K562 (cell line): ENCODE results near the gene CHST2. TPM values are rescaled to one million over a fixed set of nuclear protein-coding genes. Genes with fewer than 3 reads are reported as not detected.

Experiments used
- ATF1 ChIP-seq, 2 experiments: fragments of 450-650 bp in 1 of 2; IDR thresholded peaks; 2 replicates each; pipeline ENCODE4 v1.6.1; 2016; ENCODE audit warnings: missing compliant biosample characterization in 1 of 2, missing genetic modification characterization in 1 of 2
- CHCHD3 ChIP-seq: fragments of 250-450 bp; sonication (Bioruptor Pico); IDR thresholded peaks from 2 replicates; pipeline ENCODE4 v2.1.2; 2022; ENCODE audit warnings: mild to moderate bottlenecking
- EP400 ChIP-seq: fragments of 450-650 bp; IDR thresholded peaks from 2 replicates; pipeline ENCODE4 v1.6.1; 2017; ENCODE audit warnings: antibody characterized with exemption, mild to moderate bottlenecking, moderate library complexity
- KDM4B ChIP-seq, 2 experiments: fragments of 450-650 bp in 1 of 2; sonication (generic) in 1 of 2; IDR thresholded peaks; 2 replicates each; pipeline ENCODE4 v1.6.1; 2016 to 2017; ENCODE audit warnings: borderline replicate concordance in 2 of 2, antibody characterized with exemption in 1 of 2, low read depth in 1 of 2, mild to moderate bottlenecking in 1 of 2
- PHB2 ChIP-seq: fragments of 450-650 bp; IDR thresholded peaks from 2 replicates; pipeline ENCODE4 v1.6.1; 2017; ENCODE audit warnings: low read depth
- PTTG1 ChIP-seq: fragments of 450-650 bp; IDR thresholded peaks from 2 replicates; pipeline ENCODE4 v1.6.1; 2016; ENCODE audit warnings: low read depth, mild to moderate bottlenecking, missing genetic modification characterization, missing compliant biosample characterization
- ZNF79 ChIP-seq: fragments of 250-450 bp; sonication (Bioruptor Pico); IDR thresholded peaks from 2 replicates; pipeline ENCODE4 v1.4.0; 2020; ENCODE audit warnings: low read depth, mild to moderate bottlenecking, moderate library complexity
- polyA plus RNA-seq, 8 experiments: library from polyadenylated mRNA; depleted of rRNA in 4 of 8; stranded (reverse) in 5 of 8; unstranded in 3 of 8; fragments of >200 nt; fragmentation: Nextera tagmentation in 2 of 8; fragmentation: Illumina TruSeq in 1 of 8; extraction: Ambion mirVana in 2 of 8; extraction: Trizol in 1 of 8; gene quantifications; 2 replicates each; pipeline versions ENCODE4 v1.2.1 to v1.2.3, GENCODE V29; 2011 to 2014; ENCODE audit warnings: inconsistent platforms in 1 of 8, missing spikeins in 1 of 8
- total RNA-seq, 7 experiments: library from RNA; depleted of rRNA in 6 of 7; stranded (reverse); fragments of >200 nt in 6 of 7; fragmentation: Illumina TruSeq in 2 of 7; extraction: Trizol in 2 of 7; gene quantifications; 2 replicates each; pipeline versions ENCODE4 v1.2.1 to v1.2.3, GENCODE V29; 2011 to 2021; ENCODE audit warnings: low replicate concordance in 1 of 7
- TF ChIP-seq, protein P1 (sequence below): fragments of 450-650 bp; IDR thresholded peaks from 2 replicates; pipeline ENCODE4 v1.6.1; 2016; ENCODE audit warnings: mild to moderate bottlenecking, moderate library complexity

CHST2 gene
- total and polyA plus RNA-seq, 9 of the 15 experiments (the other 6 are each of a cell fraction or from before 2014, with no cell fraction given) = 3.4 to 60.3 (median 13.9) TPM

DNA sequence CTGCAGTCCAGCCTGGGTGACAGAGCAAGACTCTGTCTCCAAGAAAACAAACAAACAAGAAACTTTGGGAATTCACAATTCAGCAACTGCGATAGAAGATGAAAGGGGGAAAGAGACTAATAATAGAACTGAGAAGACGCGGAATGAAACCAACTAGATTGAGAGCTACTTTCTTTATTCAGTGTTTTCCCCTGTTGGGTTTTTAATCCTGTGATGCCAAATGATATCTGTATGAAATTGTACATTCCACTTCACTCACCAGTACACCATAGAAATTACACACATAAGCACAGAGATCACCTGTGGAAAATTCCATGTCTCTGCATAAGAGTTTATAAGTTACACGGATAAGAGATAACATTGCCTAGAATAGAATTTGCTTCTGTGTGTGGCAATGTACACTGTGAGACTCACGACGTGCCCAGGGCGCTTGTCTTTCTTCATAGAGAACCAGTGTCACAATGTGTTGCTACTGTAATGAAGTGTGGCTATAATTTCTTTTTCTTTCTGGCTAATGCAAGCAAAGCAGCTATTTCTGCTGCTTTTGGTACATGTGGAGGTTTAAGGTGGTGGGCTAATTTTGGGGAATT is 17.7 kb upstream of the CHST2 start (continued):
- TF ChIP-seq KDM4B (IDR thresholded peaks at IDR 0.05; ENCODE audit: borderline replicate concordance in 2 of 2, low read depth in 1 of 2) (no peak), ZNF79 (CRISPR knock-in tag) (no peak), PTTG1 (no peak), ATF1 (CRISPR knock-in tag; IDR thresholded peaks at IDR 0.05) (no peak), ATF1 (tag; IDR thresholded peaks at IDR 0.05) (no peak), EP400 (no peak), CHCHD3 (CRISPR knock-in tag) (no peak), PHB2 (no peak)
- TF ChIP-seq, protein P1, sequence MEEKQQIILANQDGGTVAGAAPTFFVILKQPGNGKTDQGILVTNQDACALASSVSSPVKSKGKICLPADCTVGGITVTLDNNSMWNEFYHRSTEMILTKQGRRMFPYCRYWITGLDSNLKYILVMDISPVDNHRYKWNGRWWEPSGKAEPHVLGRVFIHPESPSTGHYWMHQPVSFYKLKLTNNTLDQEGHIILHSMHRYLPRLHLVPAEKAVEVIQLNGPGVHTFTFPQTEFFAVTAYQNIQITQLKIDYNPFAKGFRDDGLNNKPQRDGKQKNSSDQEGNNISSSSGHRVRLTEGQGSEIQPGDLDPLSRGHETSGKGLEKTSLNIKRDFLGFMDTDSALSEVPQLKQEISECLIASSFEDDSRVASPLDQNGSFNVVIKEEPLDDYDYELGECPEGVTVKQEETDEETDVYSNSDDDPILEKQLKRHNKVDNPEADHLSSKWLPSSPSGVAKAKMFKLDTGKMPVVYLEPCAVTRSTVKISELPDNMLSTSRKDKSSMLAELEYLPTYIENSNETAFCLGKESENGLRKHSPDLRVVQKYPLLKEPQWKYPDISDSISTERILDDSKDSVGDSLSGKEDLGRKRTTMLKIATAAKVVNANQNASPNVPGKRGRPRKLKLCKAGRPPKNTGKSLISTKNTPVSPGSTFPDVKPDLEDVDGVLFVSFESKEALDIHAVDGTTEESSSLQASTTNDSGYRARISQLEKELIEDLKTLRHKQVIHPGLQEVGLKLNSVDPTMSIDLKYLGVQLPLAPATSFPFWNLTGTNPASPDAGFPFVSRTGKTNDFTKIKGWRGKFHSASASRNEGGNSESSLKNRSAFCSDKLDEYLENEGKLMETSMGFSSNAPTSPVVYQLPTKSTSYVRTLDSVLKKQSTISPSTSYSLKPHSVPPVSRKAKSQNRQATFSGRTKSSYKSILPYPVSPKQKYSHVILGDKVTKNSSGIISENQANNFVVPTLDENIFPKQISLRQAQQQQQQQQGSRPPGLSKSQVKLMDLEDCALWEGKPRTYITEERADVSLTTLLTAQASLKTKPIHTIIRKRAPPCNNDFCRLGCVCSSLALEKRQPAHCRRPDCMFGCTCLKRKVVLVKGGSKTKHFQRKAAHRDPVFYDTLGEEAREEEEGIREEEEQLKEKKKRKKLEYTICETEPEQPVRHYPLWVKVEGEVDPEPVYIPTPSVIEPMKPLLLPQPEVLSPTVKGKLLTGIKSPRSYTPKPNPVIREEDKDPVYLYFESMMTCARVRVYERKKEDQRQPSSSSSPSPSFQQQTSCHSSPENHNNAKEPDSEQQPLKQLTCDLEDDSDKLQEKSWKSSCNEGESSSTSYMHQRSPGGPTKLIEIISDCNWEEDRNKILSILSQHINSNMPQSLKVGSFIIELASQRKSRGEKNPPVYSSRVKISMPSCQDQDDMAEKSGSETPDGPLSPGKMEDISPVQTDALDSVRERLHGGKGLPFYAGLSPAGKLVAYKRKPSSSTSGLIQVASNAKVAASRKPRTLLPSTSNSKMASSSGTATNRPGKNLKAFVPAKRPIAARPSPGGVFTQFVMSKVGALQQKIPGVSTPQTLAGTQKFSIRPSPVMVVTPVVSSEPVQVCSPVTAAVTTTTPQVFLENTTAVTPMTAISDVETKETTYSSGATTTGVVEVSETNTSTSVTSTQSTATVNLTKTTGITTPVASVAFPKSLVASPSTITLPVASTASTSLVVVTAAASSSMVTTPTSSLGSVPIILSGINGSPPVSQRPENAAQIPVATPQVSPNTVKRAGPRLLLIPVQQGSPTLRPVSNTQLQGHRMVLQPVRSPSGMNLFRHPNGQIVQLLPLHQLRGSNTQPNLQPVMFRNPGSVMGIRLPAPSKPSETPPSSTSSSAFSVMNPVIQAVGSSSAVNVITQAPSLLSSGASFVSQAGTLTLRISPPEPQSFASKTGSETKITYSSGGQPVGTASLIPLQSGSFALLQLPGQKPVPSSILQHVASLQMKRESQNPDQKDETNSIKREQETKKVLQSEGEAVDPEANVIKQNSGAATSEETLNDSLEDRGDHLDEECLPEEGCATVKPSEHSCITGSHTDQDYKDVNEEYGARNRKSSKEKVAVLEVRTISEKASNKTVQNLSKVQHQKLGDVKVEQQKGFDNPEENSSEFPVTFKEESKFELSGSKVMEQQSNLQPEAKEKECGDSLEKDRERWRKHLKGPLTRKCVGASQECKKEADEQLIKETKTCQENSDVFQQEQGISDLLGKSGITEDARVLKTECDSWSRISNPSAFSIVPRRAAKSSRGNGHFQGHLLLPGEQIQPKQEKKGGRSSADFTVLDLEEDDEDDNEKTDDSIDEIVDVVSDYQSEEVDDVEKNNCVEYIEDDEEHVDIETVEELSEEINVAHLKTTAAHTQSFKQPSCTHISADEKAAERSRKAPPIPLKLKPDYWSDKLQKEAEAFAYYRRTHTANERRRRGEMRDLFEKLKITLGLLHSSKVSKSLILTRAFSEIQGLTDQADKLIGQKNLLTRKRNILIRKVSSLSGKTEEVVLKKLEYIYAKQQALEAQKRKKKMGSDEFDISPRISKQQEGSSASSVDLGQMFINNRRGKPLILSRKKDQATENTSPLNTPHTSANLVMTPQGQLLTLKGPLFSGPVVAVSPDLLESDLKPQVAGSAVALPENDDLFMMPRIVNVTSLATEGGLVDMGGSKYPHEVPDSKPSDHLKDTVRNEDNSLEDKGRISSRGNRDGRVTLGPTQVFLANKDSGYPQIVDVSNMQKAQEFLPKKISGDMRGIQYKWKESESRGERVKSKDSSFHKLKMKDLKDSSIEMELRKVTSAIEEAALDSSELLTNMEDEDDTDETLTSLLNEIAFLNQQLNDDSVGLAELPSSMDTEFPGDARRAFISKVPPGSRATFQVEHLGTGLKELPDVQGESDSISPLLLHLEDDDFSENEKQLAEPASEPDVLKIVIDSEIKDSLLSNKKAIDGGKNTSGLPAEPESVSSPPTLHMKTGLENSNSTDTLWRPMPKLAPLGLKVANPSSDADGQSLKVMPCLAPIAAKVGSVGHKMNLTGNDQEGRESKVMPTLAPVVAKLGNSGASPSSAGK = no peak
